Measurements from ENCODE around the gene FABP7.

FABP7 gene

GRCh38 chr6:122825163-122825562 lies 45.6 kb downstream of the FABP7 start:
- in situ Hi-C loops (cut with MboI; ENCODE audit: low sequenced_read_pairs) = loop anchor here (25.0 kb wide), 2 partner anchors 88 to 338 kb away; no protein-coding TSS in a partner anchor

GRCh38 chr6:122829456-122829855 lies 49.9 kb downstream of the FABP7 start:
- in situ Hi-C loops (cut with MboI; ENCODE audit: low sequenced_read_pairs) = loop anchor here (25.0 kb wide), 2 partner anchors 92 to 342 kb away; no protein-coding TSS in a partner anchor

- in situ Hi-C loops (cut with MboI; ENCODE audit: low sequenced_read_pairs) = loop anchor here (25.0 kb wide), 2 partner anchors 94 to 344 kb away; no protein-coding TSS in a partner anchor
Observed at GRCh38 chr6:122831511-122831910, 52.0 kb downstream of the FABP7 start.

- in situ Hi-C loops (cut with MboI; ENCODE audit: low sequenced_read_pairs) = loop anchor here (25.0 kb wide), 2 partner anchors 95 to 345 kb away; no protein-coding TSS in a partner anchor
Observed at GRCh38 chr6:122832459-122832858, 52.9 kb downstream of the FABP7 start.

GRCh38 chr6:122833021-122833491 lies 53.5 kb downstream of the FABP7 start:
- in situ Hi-C loops (cut with MboI; ENCODE audit: low sequenced_read_pairs) = loop anchor here (25.0 kb wide), 2 partner anchors 96 to 346 kb away; no protein-coding TSS in a partner anchor
